ENCODE results near the gene KCNH1.

- no peak for TF ChIP-seq EP300 (IDR thresholded peaks at IDR 0.05; ENCODE audit: borderline replicate concordance)
- TF ChIP-seq YY1 (IDR thresholded peaks at IDR 0.05; ENCODE audit: low read depth): no peak
- no peak for TF ChIP-seq NFIC (IDR thresholded peaks at IDR 0.05)
- no peak for TF ChIP-seq CREB1 (IDR thresholded peaks at IDR 0.05; ENCODE audit: low read depth)
- TF ChIP-seq TAF1 (IDR thresholded peaks at IDR 0.05; ENCODE audit: low read depth): no peak
- no peak for TF ChIP-seq EGR1 (IDR thresholded peaks at IDR 0.05)
- no peak for TF ChIP-seq CEBPB (IDR thresholded peaks at IDR 0.05)
- no peak for TF ChIP-seq REST (IDR thresholded peaks at IDR 0.05; ENCODE audit: low read depth)
- no peak for TF ChIP-seq RAD21 (IDR thresholded peaks at IDR 0.05; ENCODE audit: low read depth)
- no peak for TF ChIP-seq TCF12 (IDR thresholded peaks at IDR 0.05; ENCODE audit: low read depth)
- TF ChIP-seq FOXM1 (IDR thresholded peaks at IDR 0.05; ENCODE audit: borderline replicate concordance, low read depth): no peak
- no peak for TF ChIP-seq USF1 (IDR thresholded peaks at IDR 0.05)
- no peak for TF ChIP-seq MAX (IDR thresholded peaks at IDR 0.05)
Observed at GRCh38 chr1:210905365-210905904, 228.5 kb downstream of the KCNH1 start.
